ENCODE data around the gene CHIT1.

The CHIT1 gene

DNA sequence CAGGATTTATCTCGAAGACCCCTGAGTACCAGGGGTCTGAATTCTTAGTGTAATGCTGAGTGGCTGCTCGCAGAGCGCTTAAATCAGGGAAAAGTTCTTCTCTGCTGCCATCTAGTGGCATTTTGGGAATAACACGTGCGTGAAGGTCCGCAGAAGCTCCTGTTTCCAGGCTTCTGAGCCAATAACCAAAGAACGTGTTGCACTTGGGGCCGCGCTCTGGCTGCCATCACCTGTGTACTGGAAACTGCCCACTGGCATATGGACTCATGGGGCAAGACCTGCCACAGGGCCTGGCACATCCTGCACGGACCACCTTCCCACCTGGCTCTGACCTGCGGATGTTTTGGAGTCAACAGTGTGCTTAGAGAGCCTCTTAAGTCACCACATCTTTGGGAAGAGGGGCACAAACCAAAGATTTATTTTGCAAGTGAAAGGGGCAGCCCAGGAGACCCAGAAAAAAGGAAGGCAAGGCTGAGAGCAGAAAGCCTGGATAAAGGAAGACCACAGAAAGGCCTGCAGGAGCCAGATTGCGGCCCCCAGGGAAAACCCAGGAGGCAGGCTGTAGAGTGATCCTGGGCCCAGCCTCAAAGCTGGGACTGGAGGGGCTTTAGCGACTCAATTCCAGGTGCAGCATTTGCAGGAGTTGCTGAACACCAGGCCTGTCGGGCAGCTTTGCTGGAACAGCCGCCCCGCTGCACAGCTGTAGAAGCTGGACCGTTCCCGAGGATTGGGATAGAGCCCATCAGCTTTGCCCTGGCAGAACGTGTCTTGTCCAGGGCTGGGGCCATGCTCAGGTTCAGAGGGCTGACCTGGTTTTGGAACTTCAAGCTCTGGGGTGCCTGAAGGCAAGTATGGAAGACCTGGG is 13.0 kb downstream of the CHIT1 start:
- DNase-seq: peak; percentile 15

DNA sequence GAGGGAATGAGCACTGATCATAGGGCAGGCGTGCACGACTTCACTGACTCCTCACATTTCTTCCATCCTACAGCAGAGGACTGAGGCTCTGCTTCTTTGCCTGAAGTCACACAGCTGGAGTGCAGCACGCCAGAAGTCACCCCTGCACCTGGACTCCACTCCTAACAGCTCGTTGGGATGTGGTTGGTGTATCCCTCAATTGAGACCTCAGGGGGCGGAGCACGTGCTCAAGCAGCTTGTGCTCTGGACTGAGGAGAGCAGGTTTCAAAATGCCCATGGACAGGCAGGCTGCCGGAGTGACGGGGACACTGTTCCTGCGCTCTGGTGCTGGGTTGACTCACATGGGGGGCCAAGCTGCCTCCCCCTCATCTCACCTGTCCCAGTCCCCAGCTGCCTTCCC is 13.9 kb downstream of the CHIT1 start:
- no peak for DNase-seq

DNA sequence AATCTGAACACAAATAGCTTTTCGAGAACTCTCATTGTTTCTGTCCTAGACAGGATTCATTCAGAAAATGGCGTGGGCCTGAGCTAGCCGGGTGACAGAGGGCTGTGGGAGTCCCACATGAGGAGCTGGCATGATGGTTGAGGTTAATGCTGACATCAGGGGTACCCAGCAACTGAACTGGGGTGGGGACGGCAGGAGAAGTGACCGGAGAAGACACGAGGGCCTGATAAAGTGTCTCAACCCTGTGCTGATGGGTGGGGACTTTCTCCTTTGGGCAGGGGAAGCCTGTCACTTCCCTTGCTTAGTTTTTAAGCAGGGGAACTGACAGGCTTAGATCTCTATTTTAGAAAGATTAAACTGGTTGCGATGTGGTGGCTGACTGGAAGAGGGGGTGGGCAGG is 14.6 kb downstream of the CHIT1 start:
- no peak for DNase-seq

DNA sequence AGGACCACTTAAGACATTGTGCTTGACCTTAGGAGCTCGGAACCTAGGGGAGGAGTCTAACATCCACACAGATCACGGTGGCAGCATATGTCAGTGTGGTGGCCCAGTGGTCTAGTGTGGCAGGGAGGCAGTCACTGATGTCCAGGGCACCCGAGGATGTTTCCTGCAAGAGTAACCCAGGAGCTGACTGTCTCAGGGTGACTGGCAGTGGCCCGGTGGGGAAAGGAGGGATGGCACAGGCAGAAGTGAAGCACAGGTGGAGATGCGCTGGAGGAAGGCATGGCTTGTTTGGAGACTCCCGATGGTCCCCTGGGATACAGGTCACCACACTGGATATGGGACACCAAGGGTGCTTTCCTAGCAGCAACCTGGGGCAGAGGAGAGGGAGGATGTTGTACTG is 16.3 kb downstream of the CHIT1 start:
- DNase-seq: no peak

DNA sequence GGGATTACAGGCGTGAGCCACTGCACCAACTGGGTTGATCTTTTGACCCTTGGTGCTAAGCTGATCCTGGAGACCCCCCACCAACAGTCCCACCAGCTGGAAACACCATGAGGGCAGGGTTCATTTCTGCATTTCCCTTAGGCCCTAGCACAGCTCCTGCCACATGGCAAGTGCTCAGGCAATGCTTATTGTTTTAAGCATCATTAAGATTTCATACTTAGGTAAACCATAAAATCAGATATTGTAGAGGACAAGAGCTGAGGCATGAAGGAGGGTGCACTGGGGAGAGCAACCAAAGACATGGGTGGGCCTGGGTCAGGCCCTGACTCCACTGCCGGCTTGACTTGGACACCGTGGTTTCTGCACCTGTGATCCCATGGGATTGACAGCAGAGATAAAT is 17.7 kb downstream of the CHIT1 start:
- no peak for DNase-seq

GRCh38 chr1:203210988-203211387 is 18.5 kb downstream of the CHIT1 start:
- no peak for DNase-seq

GRCh38 chr1:203210350-203210749 is 19.1 kb downstream of the CHIT1 start:
- no peak for DNase-seq

DNA sequence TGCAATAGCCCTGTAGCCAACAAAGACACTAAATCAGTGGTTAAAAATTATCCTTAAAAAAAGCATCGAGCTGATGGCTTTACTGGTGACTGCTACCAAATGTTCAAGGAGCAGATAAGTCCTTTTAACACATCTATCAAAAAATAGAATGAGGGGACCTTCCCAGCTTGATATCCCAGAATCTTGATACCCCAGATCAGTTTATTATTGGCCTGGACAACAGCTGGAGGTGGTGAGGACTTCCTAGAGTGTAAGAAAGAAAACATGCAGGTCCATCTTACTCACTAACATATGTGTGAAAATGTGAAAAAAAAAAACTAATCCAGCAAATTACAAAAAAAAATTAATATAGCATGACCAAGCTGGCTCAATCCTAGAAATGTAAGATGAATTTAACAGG is 21.3 kb downstream of the CHIT1 start:
- no peak for DNase-seq

DNA sequence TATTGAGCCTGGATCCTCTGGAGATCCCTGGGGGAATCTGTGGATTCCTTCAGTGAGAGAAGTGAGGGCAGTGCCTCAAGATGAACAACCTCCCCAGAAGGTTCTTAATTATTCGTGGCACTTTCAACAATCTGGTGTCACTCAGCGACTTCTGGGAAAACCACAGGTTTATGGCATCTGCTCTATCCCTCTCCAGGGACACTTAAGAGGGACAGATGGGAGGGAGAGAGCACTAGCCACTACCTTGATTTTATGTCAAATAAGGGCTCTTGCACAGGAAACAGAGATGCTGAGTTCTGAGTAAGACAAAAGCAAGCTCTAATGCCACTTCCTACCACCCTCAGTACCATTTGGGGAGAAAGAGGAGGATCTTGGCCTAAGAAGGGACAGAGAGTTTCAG is 21.7 kb downstream of the CHIT1 start:
- no peak for DNase-seq

DNA sequence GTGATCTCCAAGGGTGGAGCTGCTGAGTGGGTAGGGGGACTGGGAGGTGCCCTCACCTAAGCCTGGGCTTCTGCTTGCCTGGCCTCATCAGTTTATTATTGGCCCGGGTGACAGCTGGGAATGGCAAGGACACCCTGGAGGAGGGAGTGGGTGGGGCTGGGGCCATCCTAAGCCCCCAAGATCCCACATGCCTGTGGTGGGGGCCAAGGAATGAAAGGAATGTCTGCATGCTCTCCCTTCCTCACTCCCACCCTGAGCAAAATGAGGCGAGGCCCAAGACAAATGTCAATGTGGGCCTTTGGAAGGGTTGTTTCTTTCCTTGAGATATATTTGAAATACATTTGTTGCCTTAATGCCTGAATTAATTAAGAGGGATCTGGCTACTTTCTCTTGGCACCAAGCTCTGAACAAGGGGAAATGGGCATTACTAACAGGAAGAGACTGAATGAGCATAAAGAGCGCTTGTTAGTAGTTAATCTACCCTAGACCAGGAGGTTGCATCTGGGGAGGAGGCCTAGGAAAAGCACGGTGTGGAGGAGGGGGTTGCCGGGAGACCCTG is 23.3 kb downstream of the CHIT1 start:
- no peak for DNase-seq

DNA sequence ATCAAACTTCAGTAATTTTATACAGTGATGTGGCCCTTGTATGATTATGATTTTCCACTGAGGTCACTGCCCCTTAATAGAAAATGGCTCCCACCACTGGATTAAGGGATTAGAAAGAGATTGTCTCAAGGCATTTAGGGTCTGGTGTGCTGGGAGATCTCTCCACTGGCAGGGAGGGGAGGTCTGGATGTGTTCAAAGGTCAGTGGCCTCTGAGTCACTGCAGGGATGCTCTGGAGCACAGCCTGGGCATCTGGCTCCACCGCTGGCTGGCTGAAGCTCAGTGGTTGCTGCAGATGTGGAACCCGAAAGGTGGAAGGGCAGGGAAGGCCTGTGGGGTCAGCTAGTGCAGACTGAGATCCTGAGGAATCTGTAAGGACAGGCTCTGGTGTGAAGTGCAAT is 24.7 kb downstream of the CHIT1 start:
- DNase-seq: no peak

DNA sequence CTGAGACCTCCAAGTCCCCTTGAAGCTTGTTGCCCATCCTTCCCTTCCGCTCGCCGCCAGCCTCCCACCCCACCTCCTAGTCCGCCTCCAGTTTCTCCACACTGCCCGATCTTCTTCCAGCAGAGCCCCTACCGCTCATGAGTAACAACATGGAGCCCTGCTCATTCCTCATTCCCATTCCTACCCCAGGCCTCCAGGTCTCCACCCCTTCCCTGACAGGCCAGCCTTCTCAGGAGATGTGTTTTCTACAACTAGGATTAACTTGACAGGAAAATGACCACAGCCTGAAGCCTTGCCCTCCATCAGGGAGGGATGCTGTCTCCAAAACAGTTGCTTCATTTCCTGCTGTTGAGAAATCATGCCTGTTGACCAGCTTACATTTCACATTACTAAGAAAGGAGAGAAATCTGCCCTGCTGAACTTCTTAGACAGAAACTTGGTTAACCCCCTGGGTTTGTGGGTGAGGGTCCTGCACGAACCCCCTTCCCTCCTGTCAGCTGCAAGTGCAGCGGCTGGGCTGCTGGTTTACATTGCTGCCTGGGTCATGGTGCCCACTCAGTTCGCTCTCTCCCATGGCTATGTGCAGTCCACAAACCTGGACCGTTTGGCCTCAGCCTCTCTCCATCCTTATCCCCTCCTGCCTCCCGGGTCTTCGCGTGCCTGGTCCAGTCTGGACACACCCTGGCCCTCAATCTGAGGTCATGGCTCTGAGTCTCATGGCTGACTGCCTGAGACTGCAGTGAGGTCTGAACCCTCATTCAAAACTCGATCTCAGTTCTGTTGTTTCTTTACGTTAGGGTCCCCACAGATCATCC is 26.8 kb downstream of the CHIT1 start:
- DNase-seq: no peak

GRCh38 chr1:203201516-203202205 is 27.8 kb downstream of the CHIT1 start:
- DNase-seq: no peak

- DNase-seq: no peak
These were observed 28.6 kb downstream of the CHIT1 start for GRCh38 chr1:203200916-203201315.

DNA sequence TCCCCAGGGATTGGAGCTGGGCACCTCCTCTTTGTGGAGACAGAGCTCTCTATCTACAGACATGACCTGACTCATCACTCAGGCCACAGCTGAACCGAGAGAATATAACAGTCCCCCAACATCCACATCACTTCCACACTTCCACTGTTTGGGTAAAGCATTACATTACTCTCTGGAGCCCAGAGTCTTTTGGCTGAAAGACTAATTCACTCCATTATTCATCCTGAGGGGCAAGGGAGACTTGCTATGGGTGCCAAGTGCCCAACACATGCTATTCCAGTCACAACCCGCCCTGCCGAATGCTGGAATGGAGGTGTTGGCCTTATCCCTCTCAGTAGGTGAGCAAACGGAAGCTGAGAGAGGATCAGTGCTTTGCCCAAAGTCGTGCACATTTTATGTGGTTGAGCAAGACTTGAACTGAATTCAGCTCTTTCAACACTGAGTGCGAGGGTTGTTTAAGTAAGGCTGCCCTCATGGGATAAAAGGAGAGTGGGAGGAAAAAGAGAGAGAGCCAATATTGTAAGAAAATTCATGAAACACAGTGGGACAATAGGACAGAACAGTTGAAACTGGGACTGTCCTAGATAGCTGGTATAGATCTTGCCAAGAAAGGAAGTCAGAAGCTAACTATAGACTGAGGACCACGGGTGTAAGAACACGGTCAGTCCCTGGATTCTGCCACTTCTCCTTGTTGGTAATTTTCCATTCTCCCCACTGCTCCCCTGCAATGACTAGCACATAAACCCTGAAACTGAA is 29.5 kb downstream of the CHIT1 start:
- no peak for DNase-seq

DNA sequence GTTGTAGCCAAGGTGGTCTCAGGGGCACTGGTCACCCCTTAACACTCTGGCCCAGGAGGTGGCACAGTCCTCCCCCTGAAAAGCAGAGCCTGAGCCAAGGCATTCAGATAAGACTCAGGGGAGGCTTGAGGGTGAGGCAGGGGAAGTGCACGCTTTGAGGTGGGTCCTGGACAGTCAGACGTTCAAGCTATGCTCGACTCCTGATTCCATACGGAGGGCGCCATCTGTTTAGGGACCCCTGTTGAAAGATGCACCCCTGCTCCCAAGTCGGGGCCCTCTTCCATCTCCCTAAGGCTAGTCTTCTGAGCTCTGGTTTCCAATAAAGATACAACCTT is 30.0 kb downstream of the CHIT1 start:
- DNase-seq: no peak

DNA sequence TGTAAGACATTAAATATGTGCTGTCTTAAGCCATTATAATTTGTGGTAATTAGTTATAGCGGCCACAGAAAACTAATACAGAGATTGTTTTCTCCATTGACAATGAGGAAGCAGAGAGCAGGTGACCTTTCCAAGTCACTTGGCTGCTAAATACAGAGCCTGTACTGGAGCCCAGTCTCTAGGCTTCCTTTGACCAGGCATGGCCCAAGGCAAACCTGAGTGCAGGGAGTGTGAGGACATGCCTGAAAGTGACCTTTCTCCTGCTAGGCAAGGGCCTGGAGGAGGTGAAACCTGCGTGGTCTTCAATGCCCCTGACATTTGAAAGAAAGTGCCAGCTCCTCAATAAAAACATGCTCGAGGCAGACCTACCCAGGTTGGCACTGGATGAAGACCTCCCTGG is 30.5 kb downstream of the CHIT1 start:
- no peak for DNase-seq

DNA sequence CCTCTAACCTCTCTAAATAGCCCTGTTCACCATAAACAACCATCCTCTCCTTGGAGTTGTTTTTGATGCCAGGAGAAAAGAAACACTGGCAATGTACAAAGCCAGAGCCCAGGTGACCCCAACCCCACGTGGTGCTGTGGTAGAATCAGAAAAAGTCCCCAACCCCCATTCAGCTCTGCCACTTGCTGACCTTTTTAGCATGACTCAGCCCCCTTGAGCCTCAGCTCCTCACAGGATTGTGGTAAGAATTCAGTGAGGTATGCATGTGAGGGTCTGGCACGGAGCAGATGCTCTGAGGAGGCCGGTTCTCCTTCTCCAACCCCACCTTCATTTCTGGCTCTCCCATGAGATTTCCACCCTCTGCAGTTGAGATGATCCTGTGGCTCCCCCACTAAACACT is 31.8 kb downstream of the CHIT1 start:
- no peak for DNase-seq

- no peak for DNase-seq
These were observed 33.1 kb downstream of the CHIT1 start for GRCh38 chr1:203196371-203196770.

DNA sequence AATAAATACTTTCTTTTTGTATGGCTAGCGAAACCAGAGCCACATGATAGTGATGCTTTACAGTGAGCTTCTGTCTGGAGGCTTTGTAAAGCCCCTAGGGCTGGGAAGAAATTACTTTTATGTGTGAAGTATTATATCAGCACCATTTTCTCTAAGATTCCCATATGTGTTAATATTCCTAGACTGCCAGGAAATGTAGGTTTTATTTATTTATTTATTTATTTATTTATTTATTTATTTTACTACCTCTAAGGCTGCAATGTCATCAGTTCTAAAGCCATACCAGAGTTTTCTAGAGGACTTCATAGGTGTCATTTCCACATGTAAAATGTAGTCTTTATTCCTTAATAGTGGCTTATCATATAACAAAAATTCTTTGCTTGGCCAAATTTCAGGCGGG is 38.5 kb downstream of the CHIT1 start:
- DNase-seq: no peak

DNA sequence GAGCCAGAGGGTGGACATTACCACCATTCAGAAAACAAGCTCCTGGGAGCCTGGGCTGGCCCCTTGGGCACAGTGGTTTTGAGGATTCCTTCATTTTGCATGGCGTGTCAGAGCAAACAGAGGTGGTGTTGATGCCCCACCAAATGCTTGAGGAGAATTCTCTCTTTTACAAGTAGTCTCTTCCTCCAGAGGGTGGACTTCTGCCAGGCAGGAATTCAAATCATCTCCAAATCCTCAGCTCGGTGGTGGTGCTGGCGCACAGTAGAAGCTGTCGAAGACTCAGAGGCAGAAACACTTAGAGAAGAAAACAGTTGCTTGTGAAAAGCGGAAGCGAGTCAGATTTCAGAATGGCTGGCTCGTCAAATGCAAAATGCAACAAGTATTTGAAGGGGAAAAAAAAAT is 39.5 kb downstream of the CHIT1 start:
- DNase-seq: no peak

DNA sequence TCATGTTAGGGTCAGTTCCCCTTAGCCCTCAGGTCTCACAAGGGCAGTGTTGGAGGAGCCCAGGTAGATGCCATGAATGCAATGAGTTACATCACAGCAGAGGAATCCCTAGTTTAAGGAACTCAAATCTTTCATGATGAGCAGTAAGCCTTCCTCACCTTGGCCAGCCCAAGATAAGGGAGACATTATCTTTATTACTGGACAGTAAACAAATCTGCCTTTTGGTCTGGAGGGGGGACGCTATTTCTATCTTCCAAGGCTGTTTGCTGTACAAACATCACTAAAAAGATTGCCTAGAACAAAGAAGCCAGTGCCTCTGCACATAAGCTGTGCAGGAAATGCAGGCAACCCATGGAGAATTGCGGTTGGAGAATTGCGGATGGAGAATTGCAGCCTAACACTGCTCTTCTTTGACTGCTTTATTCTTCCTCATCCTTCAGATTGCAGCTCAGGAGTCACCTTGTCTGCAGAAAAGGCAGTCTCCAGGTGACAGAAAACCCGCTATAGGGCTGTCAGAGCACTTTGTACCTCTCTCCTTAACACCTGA is 40.7 kb downstream of the CHIT1 start:
- DNase-seq: no peak
